ENCODE measurements around the gene ZNF14. TPM values are rescaled to one million over a fixed set of nuclear protein-coding genes. Genes with fewer than 3 reads are reported as not detected.

Gene ZNF14
- total and polyA plus RNA-seq, 2 of the 13 experiments (the other 11 are each of a cell fraction or from before 2014, with no cell fraction given): 1.9 to 6.2 TPM

- H3K4me2 ChIP-seq (ENCODE audit: low read depth, low read length): no peak overlapping the region
- BruUV-seq (replicated peaks): no TSS peak
- FAIRE-seq: no peak
- peaks cover 90% of the 10 kb centered on the region for H3K9me3 ChIP-seq (ENCODE audit: low read length)
- peaks cover 12 to 36% of the 10 kb centered on the region in 2 experiments for H3K36me3 ChIP-seq (replicated peaks in 1 of 2; ENCODE audit: control insufficient read depth in 1 of 2, insufficient read depth in 2 of 2, low read length in 2 of 2)
- intact Hi-C loops (cut with micrococcal nuclease; ENCODE audit: unreplicated experiment) (no loop called here), in situ Hi-C loops (cut with HindIII; ENCODE audit: extremely low pct_ligation_motif_present, low pct_unique_long_range_greater_than_20kb) (no loop called here)
- CTCF ChIA-PET (ENCODE audit: low intra/inter-chr PET ratio, low total read pairs): no interaction called here
- no peaks in the 10 kb centered on the region for H3K4me1 ChIP-seq (ENCODE audit: insufficient read depth, low read length)
- no peak for ATAC-seq
- no peaks in the 10 kb centered on the region for H4K20me1 ChIP-seq (ENCODE audit: insufficient read depth, low read length)
- H3K4me3 ChIP-seq (replicated peaks in 1 of 3; ENCODE audit: insufficient read depth in 1 of 3, low read depth in 2 of 3, low read length in 3 of 3): no peak overlapping the region
- H2AFZ ChIP-seq (ENCODE audit: low read length): no peak overlapping the region
- WGBS (ENCODE audit: low lambda C conversion rate): 100% methylated on average over 2 of the region's 2 CpGs
- no peak overlapping the region for H3K27ac ChIP-seq (ENCODE audit: extremely low read length, insufficient read depth, low read length)
- H3K9ac ChIP-seq (ENCODE audit: insufficient read depth, low read depth, low read length): no peak overlapping the region
- DNase-seq (ENCODE audit: low spot score): no peak
- H3K27me3 ChIP-seq (ENCODE audit: control insufficient read depth in 1 of 2, insufficient read depth in 2 of 2, low read length in 2 of 2): no peaks in the 10 kb centered on the region
- H3K79me2 ChIP-seq (ENCODE audit: insufficient read depth, low read length): no peaks in the 10 kb centered on the region
- POLR2A ChIA-PET: no interaction called here
- no peak for TF ChIP-seq SP5 (CRISPR knock-in tag; IDR thresholded peaks at IDR 0.05; ENCODE audit: borderline replicate concordance, low read depth)
- TF ChIP-seq, protein P1, sequence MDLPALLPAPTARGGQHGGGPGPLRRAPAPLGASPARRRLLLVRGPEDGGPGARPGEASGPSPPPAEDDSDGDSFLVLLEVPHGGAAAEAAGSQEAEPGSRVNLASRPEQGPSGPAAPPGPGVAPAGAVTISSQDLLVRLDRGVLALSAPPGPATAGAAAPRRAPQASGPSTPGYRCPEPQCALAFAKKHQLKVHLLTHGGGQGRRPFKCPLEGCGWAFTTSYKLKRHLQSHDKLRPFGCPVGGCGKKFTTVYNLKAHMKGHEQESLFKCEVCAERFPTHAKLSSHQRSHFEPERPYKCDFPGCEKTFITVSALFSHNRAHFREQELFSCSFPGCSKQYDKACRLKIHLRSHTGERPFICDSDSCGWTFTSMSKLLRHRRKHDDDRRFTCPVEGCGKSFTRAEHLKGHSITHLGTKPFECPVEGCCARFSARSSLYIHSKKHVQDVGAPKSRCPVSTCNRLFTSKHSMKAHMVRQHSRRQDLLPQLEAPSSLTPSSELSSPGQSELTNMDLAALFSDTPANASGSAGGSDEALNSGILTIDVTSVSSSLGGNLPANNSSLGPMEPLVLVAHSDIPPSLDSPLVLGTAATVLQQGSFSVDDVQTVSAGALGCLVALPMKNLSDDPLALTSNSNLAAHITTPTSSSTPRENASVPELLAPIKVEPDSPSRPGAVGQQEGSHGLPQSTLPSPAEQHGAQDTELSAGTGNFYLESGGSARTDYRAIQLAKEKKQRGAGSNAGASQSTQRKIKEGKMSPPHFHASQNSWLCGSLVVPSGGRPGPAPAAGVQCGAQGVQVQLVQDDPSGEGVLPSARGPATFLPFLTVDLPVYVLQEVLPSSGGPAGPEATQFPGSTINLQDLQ (CRISPR knock-in tag; IDR thresholded peaks at IDR 0.05): no peak
- TF ChIP-seq SP2 (CRISPR knock-in tag; IDR thresholded peaks at IDR 0.05): no peak
- TF ChIP-seq PBX3 (CRISPR knock-in tag; IDR thresholded peaks at IDR 0.05; ENCODE audit: borderline replicate concordance): no peak
- TF ChIP-seq HMG20A (CRISPR knock-in tag; IDR thresholded peaks at IDR 0.05; ENCODE audit: borderline replicate concordance): no peak
- no peak for TF ChIP-seq ZBTB44 (CRISPR knock-in tag; IDR thresholded peaks at IDR 0.05)
- no peak for TF ChIP-seq ZNF543 (CRISPR knock-in tag; IDR thresholded peaks at IDR 0.05)
- no peak for TF ChIP-seq ZNF724P (CRISPR knock-in tag; IDR thresholded peaks at IDR 0.05; ENCODE audit: borderline replicate concordance)
Observed at GRCh38 chr19:19710506-19710905, 22.4 kb downstream of the ZNF14 start.
